Vagina (tissue), 2 donors: ENCODE results near the gene NSUN7. TPM values are rescaled to one million over a fixed set of nuclear protein-coding genes. Genes with fewer than 3 reads are reported as not detected.

Experiments
- DNase-seq, 2 donors: peaks; one replicate each; pipeline ENCODE4 v3.0.0-alpha.2; 2017; ENCODE audit errors: extremely low spot score in 2 of 2
- H3K27ac ChIP-seq: fragments of 200-600 bp; sonication (generic); one replicate; pipeline ENCODE4 v1.5.1; 2019
- H3K27me3 ChIP-seq: fragments of 200-600 bp; sonication (generic); one replicate; pipeline ENCODE4 v1.5.1; 2019
- H3K36me3 ChIP-seq, 2 donors: fragments of 200-600 bp; sonication (generic); one replicate each; pipeline ENCODE4 v1.5.1; 2017 to 2019
- H3K4me1 ChIP-seq: fragments of 200-600 bp; sonication (generic); one replicate; pipeline ENCODE4 v1.5.1; 2019
- H3K4me3 ChIP-seq, 2 donors: fragments of 200-600 bp; sonication (generic); 1 replicate in 1 of 2; 2 replicates in 1 of 2; pipeline ENCODE4 v1.5.1; 2016 to 2019
- H3K9me3 ChIP-seq: fragments of 200-600 bp; sonication (generic); one replicate; pipeline ENCODE4 v1.5.1; 2019
- CTCF ChIP-seq, 3 experiments: fragments of 450-650 bp in 2 of 3; fragments of 200-600 bp in 1 of 3; sonication (generic) in 1 of 3; IDR thresholded peaks; one replicate each; pipeline ENCODE4 v1.5.1; 2017 to 2019; ENCODE audit warnings: antibody characterized with exemption in 3 of 3, mild to moderate bottlenecking in 2 of 3, moderate library complexity in 2 of 3
- POLR2A ChIP-seq, 2 donors: fragments of 450-650 bp; IDR thresholded peaks; one replicate each; pipeline ENCODE4 v1.6.1; 2017; ENCODE audit warnings: antibody characterized with exemption in 2 of 2, mild to moderate bottlenecking in 2 of 2, moderate library complexity in 2 of 2
- POLR2AphosphoS5 ChIP-seq, 2 donors: sonication (generic); formaldehyde crosslinking; IDR thresholded peaks; one replicate each; pipeline ENCODE4 v1.9.0; 2017; ENCODE audit warnings: antibody characterized with exemption in 2 of 2, mild to moderate bottlenecking in 2 of 2, low read depth in 1 of 2; ENCODE audit not compliant: insufficient read depth in 1 of 2
- intact Hi-C: fragments of 100-400 bp; cut with DNase I; formaldehyde crosslinking; loops from one replicate; pipeline ENCODE4 v1.15.1; 2023
- total RNA-seq: library from RNA; depleted of rRNA; stranded (reverse); fragments of >200 nt; gene quantifications from one replicate; pipeline ENCODE4 v1.2.3, GENCODE V29; 2016

NSUN7 gene
- total RNA-seq, 1 donor from 2014 or later: 5.6 TPM

- Histone ChIP-seq H3K4me1 (no peaks in the 10 kb centered on the region), H3K4me3 (no peak overlapping the region), H3K27ac (no peak overlapping the region), H3K9me3 (no peaks in the 10 kb centered on the region), H3K36me3 (no peaks in the 10 kb centered on the region), H3K27me3 (no peaks in the 10 kb centered on the region)
- TF ChIP-seq POLR2AphosphoS5 (IDR thresholded peaks at IDR 0.05; ENCODE audit: insufficient read depth in 1 of 2, low read depth in 1 of 2) (no peak), POLR2A (IDR thresholded peaks at IDR 0.05) (no peak), CTCF (IDR thresholded peaks at IDR 0.05) (no peak)
- DNase-seq: no peak
- intact Hi-C loops: no loop called here
Observed at GRCh38 chr4:40769266-40769665, 19.5 kb downstream of the NSUN7 start.

GRCh38 chr4:40778090-40778489 is 28.3 kb downstream of the NSUN7 start:
- no peaks in the 10 kb centered on the region for H3K27me3 ChIP-seq
- TF ChIP-seq CTCF (IDR thresholded peaks at IDR 0.05): no peak
- no peak for TF ChIP-seq POLR2AphosphoS5 (IDR thresholded peaks at IDR 0.05; ENCODE audit: insufficient read depth in 1 of 2, low read depth in 1 of 2)
- no peak for TF ChIP-seq POLR2A (IDR thresholded peaks at IDR 0.05)
- intact Hi-C loops: no loop called here
- H3K36me3 ChIP-seq: no peaks in the 10 kb centered on the region
- H3K9me3 ChIP-seq: no peaks in the 10 kb centered on the region
- H3K4me1 ChIP-seq: no peaks in the 10 kb centered on the region
- no peak for DNase-seq
- H3K4me3 ChIP-seq: no peak overlapping the region
- H3K27ac ChIP-seq: no peak overlapping the region

- intact Hi-C loops: no loop called here
- Histone ChIP-seq H3K4me3 (no peak overlapping the region), H3K36me3 (no peaks in the 10 kb centered on the region), H3K9me3 (no peaks in the 10 kb centered on the region), H3K27ac (no peak overlapping the region), H3K4me1 (no peaks in the 10 kb centered on the region), H3K27me3 (no peaks in the 10 kb centered on the region)
- TF ChIP-seq POLR2AphosphoS5 (IDR thresholded peaks at IDR 0.05; ENCODE audit: insufficient read depth in 1 of 2, low read depth in 1 of 2) (no peak), POLR2A (IDR thresholded peaks at IDR 0.05) (no peak), CTCF (IDR thresholded peaks at IDR 0.05) (no peak)
- no peak for DNase-seq
Observed at GRCh38 chr4:40782876-40783275, 33.1 kb downstream of the NSUN7 start.

- H3K4me1 ChIP-seq: no peaks in the 10 kb centered on the region
- intact Hi-C loops: no loop called here
- H3K27ac ChIP-seq: no peak overlapping the region
- no peaks in the 10 kb centered on the region for H3K36me3 ChIP-seq
- no peaks in the 10 kb centered on the region for H3K9me3 ChIP-seq
- no peak for DNase-seq
- no peaks in the 10 kb centered on the region for H3K27me3 ChIP-seq
- TF ChIP-seq CTCF (IDR thresholded peaks at IDR 0.05) (no peak), POLR2A (IDR thresholded peaks at IDR 0.05) (no peak), POLR2AphosphoS5 (IDR thresholded peaks at IDR 0.05; ENCODE audit: insufficient read depth in 1 of 2, low read depth in 1 of 2) (no peak)
- H3K4me3 ChIP-seq: no peak overlapping the region
Observed at GRCh38 chr4:40785727-40786126, 36.0 kb downstream of the NSUN7 start.

GRCh38 chr4:40788331-40788730 is 38.6 kb downstream of the NSUN7 start:
- no peaks in the 10 kb centered on the region for H3K9me3 ChIP-seq
- no peaks in the 10 kb centered on the region for H3K4me1 ChIP-seq
- no peak overlapping the region for H3K27ac ChIP-seq
- TF ChIP-seq CTCF (IDR thresholded peaks at IDR 0.05) (no peak), POLR2A (IDR thresholded peaks at IDR 0.05) (no peak), POLR2AphosphoS5 (IDR thresholded peaks at IDR 0.05; ENCODE audit: insufficient read depth in 1 of 2, low read depth in 1 of 2) (no peak)
- no peaks in the 10 kb centered on the region for H3K36me3 ChIP-seq
- no peak overlapping the region for H3K4me3 ChIP-seq
- no peaks in the 10 kb centered on the region for H3K27me3 ChIP-seq
- intact Hi-C loops: no loop called here
- no peak for DNase-seq
